SK-N-SH (cell line): ENCODE results near the gene ANO2. TPM values are rescaled to one million over a fixed set of nuclear protein-coding genes. Genes with fewer than 3 reads are reported as not detected.

Experiments used
- CTCF ChIA-PET: fragments of 300-600, 350-600 bp; formaldehyde crosslinking; extraction: SDS; loops from one replicate; lab custom pipeline; 2021; lab: Yijun Ruan, JAX
- POLR2A ChIA-PET: fragments of 350-600 bp; sonication (Branson Sonifier 250); formaldehyde crosslinking; extraction: SDS; loops from one replicate; lab custom pipeline; 2020; ENCODE audit warnings: antibody characterized with exemption, inconsistent platforms; lab: Yijun Ruan, JAX
- DNase-seq: peaks from one replicate; pipeline ENCODE4 v3.0.0; 2012
- H2AFZ ChIP-seq: fragments of 200-600 bp; sonication (generic); 2 replicates; pipeline ENCODE4 v1.8.1; 2016; ENCODE audit warnings: antibody characterized with exemption, mild to moderate bottlenecking, low read depth
- H3F3A ChIP-seq: fragments of 200-600 bp; sonication (generic); replicated peaks from 2 replicates; pipeline ENCODE3; 2016; ENCODE audit warnings: antibody characterized with exemption, mild to moderate bottlenecking; ENCODE audit not compliant: insufficient read depth
- H3K27ac ChIP-seq, 2 experiments: fragments of 200-500 bp in 1 of 2; fragments of 200-600 bp in 1 of 2; sonication (Bioruptor generic) in 1 of 2; sonication (generic), shearing (Covaris generic) in 1 of 2; 2 replicates each; pipeline versions ENCODE4 v1.5.1 to v1.6.1; 2014 to 2016; ENCODE audit warnings: low read depth in 2 of 2, inconsistent platforms in 1 of 2, low read length in 1 of 2, mild to moderate bottlenecking in 1 of 2, mixed read lengths in 1 of 2
- H3K27me3 ChIP-seq: fragments of 200-600 bp; sonication (generic), shearing (Covaris generic); 2 replicates; pipeline ENCODE4 v1.6.1; 2016; ENCODE audit warnings: mixed run types; ENCODE audit not compliant: insufficient read depth
- H3K36me3 ChIP-seq, 2 experiments: fragments of 200-500 bp in 1 of 2; fragments of 200-600 bp in 1 of 2; sonication (Bioruptor generic) in 1 of 2; sonication (generic) in 1 of 2; replicated peaks in 1 of 2; 2 replicates each; pipeline versions ENCODE3 to v1.5.1; 2014 to 2016; ENCODE audit warnings: low read length in 1 of 2, mild to moderate bottlenecking in 1 of 2; ENCODE audit not compliant: insufficient read depth in 2 of 2, control insufficient read depth in 1 of 2
- H3K4me1 ChIP-seq, 2 experiments: fragments of 200-500 bp in 1 of 2; fragments of 200-600 bp in 1 of 2; sonication (Bioruptor generic) in 1 of 2; sonication (generic), shearing (Covaris generic) in 1 of 2; 2 replicates each; pipeline versions ENCODE4 v1.5.1 to v1.6.1; 2014 to 2016; ENCODE audit warnings: low read depth in 1 of 2, low read length in 1 of 2, mixed run types in 1 of 2; ENCODE audit not compliant: insufficient read depth in 2 of 2, control insufficient read depth in 1 of 2
- H3K4me2 ChIP-seq: fragments of 200-600 bp; sonication (generic), shearing (Covaris generic); 2 replicates; pipeline ENCODE4 v1.6.1; 2017; ENCODE audit warnings: mixed run types
- H3K4me3 ChIP-seq, 2 experiments: fragments of 200-500 bp in 1 of 2; fragments of 200-600 bp in 1 of 2; sonication (Bioruptor generic) in 1 of 2; sonication (generic), shearing (Covaris generic) in 1 of 2; 2 replicates each; pipeline versions ENCODE4 v1.5.1 to v1.8.1; 2014 to 2016; ENCODE audit warnings: low read depth in 2 of 2, inconsistent platforms in 1 of 2, low read length in 1 of 2, mild to moderate bottlenecking in 1 of 2, mixed read lengths in 1 of 2, moderate library complexity in 1 of 2
- H3K79me2 ChIP-seq: fragments of 200-600 bp; sonication (generic); 2 replicates; pipeline ENCODE4 v1.8.1; 2017; ENCODE audit warnings: mild to moderate bottlenecking; ENCODE audit not compliant: insufficient read depth
- H3K9ac ChIP-seq: fragments of 200-600 bp; sonication (generic); 2 replicates; pipeline ENCODE4 v1.6.1; 2017; ENCODE audit warnings: mixed run types
- H3K9me2 ChIP-seq: fragments of 200-600 bp; sonication (generic); 2 replicates; pipeline ENCODE4 v1.6.1; 2017; ENCODE audit warnings: mixed run types
- H3K9me3 ChIP-seq: fragments of 200-600 bp; sonication (generic); 2 replicates; pipeline ENCODE4 v1.6.1; 2017; ENCODE audit warnings: mixed run types, mild to moderate bottlenecking, moderate library complexity
- H4K20me1 ChIP-seq: fragments of 200-600 bp; sonication (generic); 2 replicates; pipeline ENCODE4 v1.6.1; 2017; ENCODE audit warnings: mild to moderate bottlenecking, mixed run types; ENCODE audit not compliant: insufficient read depth
- EP300 ChIP-seq, 2 experiments: IDR thresholded peaks; 2 replicates each; pipeline versions ENCODE4 v1.4.0 to v1.6.1; 2012; ENCODE audit warnings: borderline replicate concordance in 1 of 2, low read depth in 1 of 2, low read length in 1 of 2
- FOXJ3 ChIP-seq: sonication (generic); formaldehyde crosslinking; IDR thresholded peaks from 2 replicates; pipeline ENCODE4 v1.5.1; 2020; ENCODE audit warnings: mild to moderate bottlenecking, missing genetic modification reagents
- GABPA ChIP-seq: IDR thresholded peaks from 2 replicates; pipeline ENCODE4 v1.4.0; 2012; ENCODE audit warnings: low read depth, mild to moderate bottlenecking
- JUND ChIP-seq: IDR thresholded peaks from 2 replicates; pipeline ENCODE4 v1.4.0; 2012
- MAX ChIP-seq: IDR thresholded peaks from 2 replicates; pipeline ENCODE4 v1.4.0; 2012; ENCODE audit warnings: low read depth
- NFIC ChIP-seq: IDR thresholded peaks from 2 replicates; pipeline ENCODE4 v1.4.0; 2012; ENCODE audit warnings: borderline replicate concordance
- NRF1 ChIP-seq: IDR thresholded peaks from 2 replicates; pipeline ENCODE4 v1.6.1; 2012; ENCODE audit warnings: low read depth, mild to moderate bottlenecking, low read length
- PBX3 ChIP-seq: IDR thresholded peaks from 2 replicates; pipeline ENCODE4; 2012
- RFX5 ChIP-seq: IDR thresholded peaks from 2 replicates; pipeline ENCODE4 v1.6.1; 2012; ENCODE audit warnings: mild to moderate bottlenecking, improper control_type of control experiment, low read length
- SIN3A ChIP-seq: IDR thresholded peaks from 2 replicates; pipeline ENCODE4 v1.6.1; 2012; ENCODE audit warnings: low read depth, mild to moderate bottlenecking, low read length, moderate library complexity, borderline replicate concordance
- TCF12 ChIP-seq: IDR thresholded peaks from 2 replicates; pipeline ENCODE4 v1.4.0; 2012
- ZBTB33 ChIP-seq: IDR thresholded peaks from 2 replicates; pipeline ENCODE4 v1.4.0; 2012; ENCODE audit warnings: low read depth, borderline replicate concordance
- WGBS: methylation state at CpG from one replicate; pipeline ENCODE4 v1.1.6; 2017; ENCODE audit warnings: low lambda C conversion rate; 5-methylcytosine and 5-hydroxymethylcytosine counted together
- polyA plus RNA-seq, 3 experiments: library from polyadenylated mRNA; depleted of rRNA; stranded (reverse); fragments of >200 nt; gene quantifications; 2 replicates each; pipeline ENCODE4 v1.2.3, GENCODE V29; 2012

The ANO2 gene
- polyA plus RNA-seq, 1 of the 3 experiments (the other 2 are of a cell fraction): not detected

GRCh38 chr12:5689773-5690172 lies 255.3 kb downstream of the ANO2 start:
- Histone ChIP-seq H3K4me2 (no peak overlapping the region), H3K9me2 (no peaks in the 10 kb centered on the region), H3K27me3 (peaks cover 22% of the 10 kb centered on the region), H3K4me1 (no peaks in the 10 kb centered on the region), H3K9me3 (no peaks in the 10 kb centered on the region), H2AFZ (no peak overlapping the region), H3K36me3 (no peaks in the 10 kb centered on the region), H3F3A (no peaks in the 10 kb centered on the region), H4K20me1 (no peaks in the 10 kb centered on the region), H3K4me3 (no peak overlapping the region), H3K79me2 (no peaks in the 10 kb centered on the region), H3K27ac (no peak overlapping the region), H3K9ac (no peak overlapping the region)
- ChIA-PET CTCF (no interaction called here), POLR2A (no interaction called here)
- TF ChIP-seq GABPA: no peak
- TF ChIP-seq ZBTB33: no peak
- no peak for TF ChIP-seq TCF12
- TF ChIP-seq EP300 (IDR thresholded peaks at IDR 0.05; ENCODE audit: borderline replicate concordance in 1 of 2, low read depth in 1 of 2, low read length in 1 of 2): no peak
- TF ChIP-seq MAX: no peak
- TF ChIP-seq NFIC: no peak
- TF ChIP-seq SIN3A: no peak
- no peak for DNase-seq
- WGBS: 8% methylated on average over 1 of the region's 1 CpG

- WGBS: 0% methylated on average over 2 of the region's 2 CpGs
- H3K9me3 ChIP-seq: no peaks in the 10 kb centered on the region
- H3K4me1 ChIP-seq: no peaks in the 10 kb centered on the region
- no peak overlapping the region for H3K27ac ChIP-seq
- no peak overlapping the region for H3K4me3 ChIP-seq
- ChIA-PET POLR2A (no interaction called here), CTCF (no interaction called here)
- H3K9me2 ChIP-seq: no peaks in the 10 kb centered on the region
- no peaks in the 10 kb centered on the region for H3K79me2 ChIP-seq
- H3F3A ChIP-seq: no peaks in the 10 kb centered on the region
- H3K9ac ChIP-seq: no peak overlapping the region
- no peaks in the 10 kb centered on the region for H3K36me3 ChIP-seq
- no peak overlapping the region for H2AFZ ChIP-seq
- no peak for TF ChIP-seq RFX5
- TF ChIP-seq PBX3: no peak
- no peak for TF ChIP-seq NRF1
- no peak for TF ChIP-seq SIN3A
- TF ChIP-seq GABPA: no peak
- no peak for TF ChIP-seq FOXJ3 (CRISPR knock-in tag)
- TF ChIP-seq JUND: no peak
- no peak for TF ChIP-seq NFIC
- no peak overlapping the region for H3K4me2 ChIP-seq
- H3K27me3 ChIP-seq: peaks cover 27% of the 10 kb centered on the region
- H4K20me1 ChIP-seq: no peaks in the 10 kb centered on the region
- no peak for DNase-seq
Observed at GRCh38 chr12:5688226-5688625, 256.8 kb downstream of the ANO2 start.
